Activated CD8-positive, alpha-beta T cell treated with anti-CD3 and anti-CD28 coated beads for 36 hours (primary cell): Measurements from ENCODE around the gene NGLY1. TPM values are rescaled to one million over a fixed set of nuclear protein-coding genes. Genes with fewer than 3 reads are reported as not detected.

Source experiments
- ATAC-seq: fragments of 200-7000 bp; cut with Tn5 transposase; one replicate; pipeline ENCODE4 v1.10.0; 2021; ENCODE audit warnings: mild to moderate bottlenecking, moderate library complexity
- CTCF ChIA-PET: fragments of 350-600 bp; sonication (Branson Sonifier 250); formaldehyde crosslinking; loops from one replicate; lab custom pipeline; 2021; ENCODE audit warnings: antibody characterized with exemption; lab: Charles Lee
- POLR2A ChIA-PET: fragments of 350-600 bp; sonication (Branson Sonifier 250); formaldehyde crosslinking; loops from one replicate; lab custom pipeline; 2021; ENCODE audit warnings: antibody characterized with exemption; lab: Charles Lee
- DNase-seq: peaks from one replicate; pipeline ENCODE4 v3.0.0-alpha.2; 2020
- H3K27ac Mint-ChIP-seq: one replicate; pipeline ENCODE4 v1.8.0; 2021; ENCODE audit warnings: mild to moderate bottlenecking, mixed read lengths
- H3K27me3 Mint-ChIP-seq: one replicate; pipeline ENCODE4 v1.8.0; 2021; ENCODE audit warnings: mixed read lengths
- H3K36me3 Mint-ChIP-seq: one replicate; pipeline ENCODE4 v1.8.0; 2021; ENCODE audit warnings: low read depth, mixed read lengths
- H3K4me1 Mint-ChIP-seq: one replicate; pipeline ENCODE4 v1.8.0; 2021; ENCODE audit warnings: low read depth, mixed read lengths
- H3K4me3 Mint-ChIP-seq: one replicate; pipeline ENCODE4 v1.8.0; 2021; ENCODE audit warnings: mild to moderate bottlenecking, moderate library complexity, mixed read lengths
- H3K9me3 Mint-ChIP-seq: one replicate; pipeline ENCODE4 v1.8.0; 2021; ENCODE audit warnings: mixed read lengths
- CTCF ChIP-seq: fragments of 200-600 bp; IDR thresholded peaks from one replicate; pipeline ENCODE4 v1.8.0; 2022; ENCODE audit warnings: antibody characterized with exemption, mild to moderate bottlenecking
- intact Hi-C: fragments of 100-400 bp; cut with micrococcal nuclease; formaldehyde crosslinking; loops from one replicate; pipeline ENCODE4 v1.10.0; 2022
- total RNA-seq, 2 experiments: library from RNA; stranded (reverse); gene quantifications; one replicate each; pipeline ENCODE4 v1.2.3, GENCODE V29; 2021

The NGLY1 gene
- total RNA-seq, 2 experiments from 2014 or later, result 142 to 146 TPM

GRCh38 chr3:25693238-25693637 is 90.0 kb downstream of the NGLY1 start:
- Mint-ChIP-seq H3K4me3 (no peak overlapping the region), H3K27ac (no peak overlapping the region), H3K4me1 (no peaks in the 10 kb centered on the region), H3K27me3 (peaks cover 12% of the 10 kb centered on the region), H3K9me3 (no peaks in the 10 kb centered on the region), H3K36me3 (no peaks in the 10 kb centered on the region)
- intact Hi-C loops, result no loop called here
- no peak for ATAC-seq
- no peak for DNase-seq
- TF ChIP-seq CTCF, result no peak
- CTCF ChIA-PET, result no interaction called here
- POLR2A ChIA-PET, result no interaction called here

- Mint-ChIP-seq H3K9me3 (no peaks in the 10 kb centered on the region), H3K36me3 (no peaks in the 10 kb centered on the region), H3K4me3 (no peak overlapping the region), H3K27ac (no peak overlapping the region), H3K4me1 (no peaks in the 10 kb centered on the region), H3K27me3 (peaks cover 12% of the 10 kb centered on the region)
- no peak for ATAC-seq
- ChIA-PET CTCF (interaction anchor here (0.7 kb wide), 1 partner anchor 165 kb away, joined by 3 read pairs; no protein-coding TSS in a partner anchor), POLR2A (no interaction called here)
- DNase-seq, result no peak
- TF ChIP-seq CTCF, result no peak
- intact Hi-C loops, result no loop called here
Observed at GRCh38 chr3:25692341-25692740, 90.9 kb downstream of the NGLY1 start.

- no peaks in the 10 kb centered on the region for H3K4me1 Mint-ChIP-seq
Observed at GRCh38 chr3:25690768-25691533, 92.3 kb downstream of the NGLY1 start.

GRCh38 chr3:25689226-25689625 is 94.0 kb downstream of the NGLY1 start:
- TF ChIP-seq CTCF, result no peak
- no peak for DNase-seq
- H3K4me1 Mint-ChIP-seq, result no peaks in the 10 kb centered on the region
- peaks cover 12% of the 10 kb centered on the region for H3K27me3 Mint-ChIP-seq
- ChIA-PET POLR2A (no interaction called here), CTCF (interaction anchor here (1.0 kb wide), 1 partner anchor 18 kb away, joined by 4 read pairs; no protein-coding TSS in a partner anchor)
- ATAC-seq, result no peak
- no peaks in the 10 kb centered on the region for H3K9me3 Mint-ChIP-seq
- intact Hi-C loops, result no loop called here
- no peak overlapping the region for H3K4me3 Mint-ChIP-seq
- H3K36me3 Mint-ChIP-seq, result no peaks in the 10 kb centered on the region
- H3K27ac Mint-ChIP-seq, result no peak overlapping the region

More at GRCh38 chr3:25690768-25691533, 92.3 kb downstream of the NGLY1 start:
- no peak overlapping the region for H3K27ac Mint-ChIP-seq
- H3K9me3 Mint-ChIP-seq, result no peaks in the 10 kb centered on the region
- DNase-seq (no peak), ATAC-seq (no peak)
- POLR2A ChIA-PET, result no interaction called here
- no peak overlapping the region for H3K4me3 Mint-ChIP-seq
- no peak for TF ChIP-seq CTCF
- peaks cover 12% of the 10 kb centered on the region for H3K27me3 Mint-ChIP-seq
- CTCF ChIA-PET, result no interaction called here
- no peaks in the 10 kb centered on the region for H3K36me3 Mint-ChIP-seq
- intact Hi-C loops, result no loop called here

GRCh38 chr3:25687742-25688141 is 95.5 kb downstream of the NGLY1 start:
- ChIA-PET CTCF (no interaction called here), POLR2A (interaction anchor here (0.7 kb wide), 1 partner anchor 22 kb away, joined by 3 read pairs; no protein-coding TSS in a partner anchor)
- intact Hi-C loops, result no loop called here
- TF ChIP-seq CTCF, result no peak
- H3K27ac Mint-ChIP-seq, result no peak overlapping the region
- DNase-seq (no peak), ATAC-seq (no peak)
- H3K9me3 Mint-ChIP-seq, result no peaks in the 10 kb centered on the region
- H3K36me3 Mint-ChIP-seq, result no peaks in the 10 kb centered on the region
- peaks cover 9% of the 10 kb centered on the region for H3K27me3 Mint-ChIP-seq
- H3K4me1 Mint-ChIP-seq, result no peaks in the 10 kb centered on the region
- no peak overlapping the region for H3K4me3 Mint-ChIP-seq
